ENCODE results near the gene CSPG4.
"Not testable (repeated sequence)": the region's sequence is repeated elsewhere in the genome, so short reads cannot be mapped to it uniquely, and the experiment has no call there.

The CSPG4 gene, protein sequence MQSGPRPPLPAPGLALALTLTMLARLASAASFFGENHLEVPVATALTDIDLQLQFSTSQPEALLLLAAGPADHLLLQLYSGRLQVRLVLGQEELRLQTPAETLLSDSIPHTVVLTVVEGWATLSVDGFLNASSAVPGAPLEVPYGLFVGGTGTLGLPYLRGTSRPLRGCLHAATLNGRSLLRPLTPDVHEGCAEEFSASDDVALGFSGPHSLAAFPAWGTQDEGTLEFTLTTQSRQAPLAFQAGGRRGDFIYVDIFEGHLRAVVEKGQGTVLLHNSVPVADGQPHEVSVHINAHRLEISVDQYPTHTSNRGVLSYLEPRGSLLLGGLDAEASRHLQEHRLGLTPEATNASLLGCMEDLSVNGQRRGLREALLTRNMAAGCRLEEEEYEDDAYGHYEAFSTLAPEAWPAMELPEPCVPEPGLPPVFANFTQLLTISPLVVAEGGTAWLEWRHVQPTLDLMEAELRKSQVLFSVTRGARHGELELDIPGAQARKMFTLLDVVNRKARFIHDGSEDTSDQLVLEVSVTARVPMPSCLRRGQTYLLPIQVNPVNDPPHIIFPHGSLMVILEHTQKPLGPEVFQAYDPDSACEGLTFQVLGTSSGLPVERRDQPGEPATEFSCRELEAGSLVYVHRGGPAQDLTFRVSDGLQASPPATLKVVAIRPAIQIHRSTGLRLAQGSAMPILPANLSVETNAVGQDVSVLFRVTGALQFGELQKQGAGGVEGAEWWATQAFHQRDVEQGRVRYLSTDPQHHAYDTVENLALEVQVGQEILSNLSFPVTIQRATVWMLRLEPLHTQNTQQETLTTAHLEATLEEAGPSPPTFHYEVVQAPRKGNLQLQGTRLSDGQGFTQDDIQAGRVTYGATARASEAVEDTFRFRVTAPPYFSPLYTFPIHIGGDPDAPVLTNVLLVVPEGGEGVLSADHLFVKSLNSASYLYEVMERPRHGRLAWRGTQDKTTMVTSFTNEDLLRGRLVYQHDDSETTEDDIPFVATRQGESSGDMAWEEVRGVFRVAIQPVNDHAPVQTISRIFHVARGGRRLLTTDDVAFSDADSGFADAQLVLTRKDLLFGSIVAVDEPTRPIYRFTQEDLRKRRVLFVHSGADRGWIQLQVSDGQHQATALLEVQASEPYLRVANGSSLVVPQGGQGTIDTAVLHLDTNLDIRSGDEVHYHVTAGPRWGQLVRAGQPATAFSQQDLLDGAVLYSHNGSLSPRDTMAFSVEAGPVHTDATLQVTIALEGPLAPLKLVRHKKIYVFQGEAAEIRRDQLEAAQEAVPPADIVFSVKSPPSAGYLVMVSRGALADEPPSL (N-terminal part only)

GRCh38 chr15:75712668-75713337, at the start of gene CSPG4:
Gene CSPG4, minus strand, starts transcription at chr15:75712848. Its CDS starts 93 bp downstream, at chr15:75712755.
- no peak for DNase-seq (ENCODE audit: low spot score)

GRCh38 chr15:75762357-75762718, 49.7 kb upstream of the CSPG4 start:
- DNase-seq (ENCODE audit: low spot score), result not testable (repeated sequence)

GRCh38 chr15:75761446-75762356, 49.1 kb upstream of the CSPG4 start:
- no peak for DNase-seq (ENCODE audit: low spot score)

- no peak for DNase-seq (ENCODE audit: low spot score)
These were observed 48.2 kb upstream of the CSPG4 start for GRCh38 chr15:75760704-75761435.

DNA sequence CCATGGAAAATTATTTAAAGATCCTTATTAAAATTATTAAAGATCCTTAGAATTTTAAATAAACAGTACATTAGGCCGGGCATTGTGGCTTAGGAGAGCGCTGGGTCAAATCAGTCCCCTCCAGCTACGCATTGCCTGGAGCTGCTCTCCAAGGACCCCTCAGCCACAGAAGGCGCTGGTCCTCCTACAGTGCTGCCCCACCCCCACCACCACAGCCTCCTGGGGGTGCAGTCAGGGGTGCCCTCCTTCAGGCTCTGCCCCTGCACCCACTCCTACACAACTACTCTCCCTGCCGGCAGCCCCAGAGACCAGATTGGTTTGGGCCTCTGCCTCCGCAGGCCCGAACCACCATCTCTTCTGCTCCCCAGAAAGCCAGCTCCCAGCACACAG, 47.5 kb upstream of the CSPG4 start:
- not testable (repeated sequence) for DNase-seq (ENCODE audit: low spot score)

- DNase-seq (ENCODE audit: low spot score), result no peak
These were observed 46.9 kb upstream of the CSPG4 start for GRCh38 chr15:75759416-75760130.

- peak; percentile 89 for DNase-seq (ENCODE audit: low spot score)
These were observed 45.6 kb upstream of the CSPG4 start for GRCh38 chr15:75758071-75758872.

GRCh38 chr15:75754871-75755270, 42.2 kb upstream of the CSPG4 start:
- not testable (repeated sequence) for DNase-seq (ENCODE audit: low spot score)

- no peak for DNase-seq (ENCODE audit: low spot score)
These were observed 40.5 kb upstream of the CSPG4 start for GRCh38 chr15:75753145-75753544.

DNA sequence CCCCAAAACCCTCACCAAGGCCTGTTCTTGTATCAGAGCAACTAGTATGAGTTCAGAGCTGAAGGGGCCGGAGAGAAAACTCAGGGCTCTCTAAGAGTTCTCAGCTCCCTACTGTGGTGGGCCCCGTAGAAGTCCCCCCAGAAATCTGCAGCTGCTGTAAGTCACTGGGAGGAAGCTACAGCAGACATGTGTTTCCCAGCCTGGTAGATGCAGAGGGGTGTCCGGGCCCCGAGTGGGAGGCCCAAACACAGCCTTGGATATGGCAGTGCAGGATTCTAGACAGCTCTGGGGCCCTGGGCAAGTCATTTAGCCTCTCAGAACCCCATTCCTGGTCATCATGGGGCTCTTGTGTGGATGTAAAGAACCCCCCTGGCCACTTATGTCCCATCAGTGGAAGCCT, 39.2 kb upstream of the CSPG4 start:
- no peak for DNase-seq (ENCODE audit: low spot score)

GRCh38 chr15:75751116-75751875, 38.6 kb upstream of the CSPG4 start:
- DNase-seq (ENCODE audit: low spot score), result no peak

DNA sequence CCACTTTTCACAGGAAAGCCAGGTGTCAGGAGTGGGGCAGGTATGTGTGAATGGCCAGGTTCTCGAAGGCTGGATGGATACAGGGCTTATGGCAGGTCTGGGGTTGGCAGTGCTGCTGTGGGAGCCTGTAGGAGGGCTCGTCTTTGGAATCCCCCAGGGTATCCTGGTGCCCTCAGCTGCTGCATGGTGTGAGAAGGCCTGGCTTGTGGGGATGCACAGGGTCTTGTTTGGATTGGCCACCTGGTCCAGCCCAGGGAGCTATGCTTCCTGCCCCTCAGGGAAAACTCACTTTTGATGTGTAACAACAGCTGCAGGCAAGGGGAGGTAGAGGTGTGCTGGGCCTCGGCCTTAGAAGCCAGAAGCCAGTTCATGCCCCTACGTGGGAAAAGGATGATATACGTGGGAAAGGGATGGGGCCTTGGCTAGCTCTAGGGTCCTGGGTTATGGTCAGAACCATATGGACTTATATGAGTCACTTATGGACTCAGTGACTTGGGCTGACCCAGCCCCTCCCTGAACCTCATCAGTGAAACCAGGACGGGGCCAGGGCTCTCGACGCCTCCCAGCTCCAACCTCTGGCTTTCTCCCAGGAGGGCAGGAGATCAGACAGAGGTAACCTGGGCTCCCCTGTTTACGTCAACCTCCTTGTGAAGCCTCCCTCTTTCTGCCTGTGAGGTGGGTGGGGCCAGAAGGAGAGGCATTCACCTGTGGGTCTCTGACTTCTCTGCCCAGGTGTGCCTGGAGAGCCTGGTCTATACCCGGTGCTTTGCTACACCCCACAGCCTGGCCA, 37.8 kb upstream of the CSPG4 start:
- DNase-seq (ENCODE audit: low spot score), result no peak

- no peak for DNase-seq (ENCODE audit: low spot score)
These were observed 37.2 kb upstream of the CSPG4 start for GRCh38 chr15:75749820-75750219.

DNA sequence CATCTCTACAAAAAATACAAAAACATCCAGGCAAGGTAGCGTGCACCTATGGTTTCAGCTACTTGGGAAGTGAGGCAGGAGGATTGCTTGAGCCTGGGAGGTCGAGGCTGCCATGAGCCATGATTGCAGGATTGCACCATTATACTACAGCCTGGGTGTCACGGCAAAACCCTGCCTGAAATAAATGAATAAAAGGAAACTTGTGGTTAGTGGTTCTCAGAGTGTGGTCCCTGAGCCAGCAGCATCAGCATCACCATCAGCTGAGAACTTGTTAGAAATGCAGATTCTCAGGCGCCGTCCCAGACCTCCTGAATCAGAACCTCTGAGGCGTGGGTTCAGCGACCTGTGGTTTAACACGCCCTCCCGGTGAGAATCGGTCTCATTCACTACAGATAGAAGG, 36.2 kb upstream of the CSPG4 start:
- DNase-seq (ENCODE audit: low spot score), result not testable (repeated sequence)

GRCh38 chr15:75747121-75747520, 34.5 kb upstream of the CSPG4 start:
- DNase-seq (ENCODE audit: low spot score), result not testable (repeated sequence)

DNA sequence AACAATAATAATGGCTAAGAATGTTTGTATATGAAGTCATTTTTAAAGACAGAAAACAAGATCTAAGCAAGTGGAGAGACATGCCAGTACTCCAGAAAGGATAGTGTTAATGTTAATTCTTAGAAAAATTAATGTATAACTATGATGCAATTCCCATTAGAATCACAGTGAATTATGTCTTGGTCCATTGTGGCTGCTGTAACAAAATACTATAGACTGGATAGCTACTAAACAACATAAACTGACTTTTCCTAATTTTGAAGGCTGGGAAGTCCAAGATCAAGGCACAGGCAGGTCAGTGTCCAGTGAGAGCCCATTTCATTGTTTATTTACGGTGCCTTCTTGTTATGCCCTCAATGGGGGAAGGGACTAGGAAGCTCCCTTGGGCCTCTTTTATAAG, 32.7 kb upstream of the CSPG4 start:
- no peak for DNase-seq (ENCODE audit: low spot score)

GRCh38 chr15:75742346-75742745, 29.7 kb upstream of the CSPG4 start:
- not testable (repeated sequence) for DNase-seq (ENCODE audit: low spot score)

Data from kidney tubule cell (primary cell).